IPS DF 6.9 (cell line): Measurements from ENCODE around the gene HJV.

Experiments
- DNase-seq: peaks from one replicate; pipeline ENCODE4 v3.0.0-alpha.2; 2013; ENCODE audit warnings: low read depth, low spot score
- H3K27ac ChIP-seq: one replicate; pipeline ENCODE4 v1.5.1; 2013; ENCODE audit warnings: low read length, control low read depth
- H3K27me3 ChIP-seq: 2 replicates; pipeline ENCODE4 v1.6.1; 2013; ENCODE audit warnings: mild to moderate bottlenecking, low read length; ENCODE audit not compliant: control insufficient read depth, insufficient read depth
- H3K36me3 ChIP-seq: 2 replicates; pipeline ENCODE4 v1.6.1; 2013; ENCODE audit warnings: low read length; ENCODE audit not compliant: control insufficient read depth, insufficient read depth
- H3K4me1 ChIP-seq: 2 replicates; pipeline ENCODE4 v1.6.1; 2013; ENCODE audit warnings: low read length; ENCODE audit not compliant: control insufficient read depth, insufficient read depth
- H3K4me3 ChIP-seq: 2 replicates; pipeline ENCODE4 v1.5.1; 2013; ENCODE audit warnings: mild to moderate bottlenecking, low read length
- H3K9me3 ChIP-seq: 2 replicates; pipeline ENCODE4 v1.6.1; 2013; ENCODE audit warnings: low read length, inconsistent platforms; ENCODE audit not compliant: control insufficient read depth, insufficient read depth
- WGBS: extraction: QIAGEN DNeasy Blood & Tissue Kit; methylation state at CpG from one replicate; pipeline ENCODE4 v1.1.7; 2013; ENCODE audit warnings: mixed read lengths, missing lambda C conversion rate; ENCODE audit not compliant: insufficient read length, insufficient coverage; 5-methylcytosine and 5-hydroxymethylcytosine counted together

The HJV gene

GRCh38 chr1:145972580-145972979 lies 49.0 kb downstream of the HJV start:
- WGBS, result no CpG with 5 or more reads among the region's 7 CpGs
- no peak overlapping the region for H3K27ac ChIP-seq
- DNase-seq, result no peak
- H3K36me3 ChIP-seq, result no peaks in the 10 kb centered on the region
- H3K9me3 ChIP-seq, result no peaks in the 10 kb centered on the region
- peaks cover 1% of the 10 kb centered on the region; the same call in 1 of the 2 replicates for H3K4me1 ChIP-seq
- H3K4me3 ChIP-seq, result no peak overlapping the region
- no peaks in the 10 kb centered on the region for H3K27me3 ChIP-seq
